Activated CD4-positive, alpha-beta T cell treated with anti-CD3 and anti-CD28 coated beads, Interleukin-2, amount 50 U/mL, for 16 hours (primary cell): ENCODE data around the gene LOXL3.
A peak's percentile ranks its signal among the peaks of the same experiment; 100 is the strongest.

Experiments used
- DNase-seq: peaks from one replicate; pipeline ENCODE4 v3.0.0-alpha.2; 2020

The LOXL3 gene, protein sequence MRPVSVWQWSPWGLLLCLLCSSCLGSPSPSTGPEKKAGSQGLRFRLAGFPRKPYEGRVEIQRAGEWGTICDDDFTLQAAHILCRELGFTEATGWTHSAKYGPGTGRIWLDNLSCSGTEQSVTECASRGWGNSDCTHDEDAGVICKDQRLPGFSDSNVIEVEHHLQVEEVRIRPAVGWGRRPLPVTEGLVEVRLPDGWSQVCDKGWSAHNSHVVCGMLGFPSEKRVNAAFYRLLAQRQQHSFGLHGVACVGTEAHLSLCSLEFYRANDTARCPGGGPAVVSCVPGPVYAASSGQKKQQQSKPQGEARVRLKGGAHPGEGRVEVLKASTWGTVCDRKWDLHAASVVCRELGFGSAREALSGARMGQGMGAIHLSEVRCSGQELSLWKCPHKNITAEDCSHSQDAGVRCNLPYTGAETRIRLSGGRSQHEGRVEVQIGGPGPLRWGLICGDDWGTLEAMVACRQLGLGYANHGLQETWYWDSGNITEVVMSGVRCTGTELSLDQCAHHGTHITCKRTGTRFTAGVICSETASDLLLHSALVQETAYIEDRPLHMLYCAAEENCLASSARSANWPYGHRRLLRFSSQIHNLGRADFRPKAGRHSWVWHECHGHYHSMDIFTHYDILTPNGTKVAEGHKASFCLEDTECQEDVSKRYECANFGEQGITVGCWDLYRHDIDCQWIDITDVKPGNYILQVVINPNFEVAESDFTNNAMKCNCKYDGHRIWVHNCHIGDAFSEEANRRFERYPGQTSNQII

DNA sequence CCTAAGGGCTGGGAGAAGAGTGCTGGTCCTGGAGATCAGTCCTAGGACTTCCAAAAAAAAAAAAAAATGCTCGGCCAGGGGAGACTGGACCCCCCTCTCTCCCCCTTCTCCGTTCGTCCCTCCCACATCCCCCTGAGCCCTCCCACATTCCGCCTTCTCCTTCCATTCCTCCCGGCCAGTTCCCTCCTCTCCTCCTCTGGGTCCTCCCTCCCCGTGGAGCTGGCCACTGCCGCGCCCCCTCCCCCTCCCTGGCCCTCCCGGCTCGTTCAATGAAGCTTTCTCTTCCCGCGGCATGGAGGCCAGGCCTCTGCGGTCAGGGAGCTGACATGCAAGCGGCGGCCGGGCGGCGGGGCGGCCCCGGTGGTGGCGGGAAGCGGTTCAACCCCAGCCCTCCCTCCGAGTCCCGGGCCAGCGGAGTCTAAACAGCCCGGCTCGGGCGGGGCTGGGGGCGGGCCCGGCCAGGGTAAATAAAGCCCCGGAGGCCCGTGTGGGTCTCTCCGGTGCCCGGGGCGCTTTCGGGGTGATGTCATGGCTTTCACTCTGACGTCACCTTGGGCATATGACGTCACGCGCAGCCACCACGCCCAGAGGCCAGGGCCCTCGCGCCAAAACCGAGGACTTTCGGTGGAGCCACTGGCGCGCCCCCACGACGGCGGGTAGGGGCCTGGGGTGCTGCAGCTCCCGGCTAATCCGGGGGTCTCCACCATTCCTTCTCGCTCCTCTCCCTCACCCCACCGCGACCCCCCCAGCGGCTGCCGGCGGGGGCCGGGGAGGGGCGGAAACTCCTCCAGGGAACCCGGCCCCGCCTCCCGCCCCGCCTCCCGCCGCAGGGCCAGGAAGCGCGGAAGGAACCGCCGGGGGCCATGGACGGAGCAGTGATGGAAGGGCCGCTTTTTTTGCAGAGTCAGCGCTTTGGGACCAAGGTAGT is at the start of gene LOXL3, which contains the start of gene DOK1:
Gene LOXL3, minus strand, starts transcription at position 51 of the 928 bp plus-strand sequence. CDS start 1,308 bp downstream, outside the sequence.
Gene DOK1, plus strand, starts transcription at position 829 of the 928 bp plus-strand sequence. Its CDS starts 35 bp downstream, at position 864.
- peak; percentile 86 for DNase-seq

DNA sequence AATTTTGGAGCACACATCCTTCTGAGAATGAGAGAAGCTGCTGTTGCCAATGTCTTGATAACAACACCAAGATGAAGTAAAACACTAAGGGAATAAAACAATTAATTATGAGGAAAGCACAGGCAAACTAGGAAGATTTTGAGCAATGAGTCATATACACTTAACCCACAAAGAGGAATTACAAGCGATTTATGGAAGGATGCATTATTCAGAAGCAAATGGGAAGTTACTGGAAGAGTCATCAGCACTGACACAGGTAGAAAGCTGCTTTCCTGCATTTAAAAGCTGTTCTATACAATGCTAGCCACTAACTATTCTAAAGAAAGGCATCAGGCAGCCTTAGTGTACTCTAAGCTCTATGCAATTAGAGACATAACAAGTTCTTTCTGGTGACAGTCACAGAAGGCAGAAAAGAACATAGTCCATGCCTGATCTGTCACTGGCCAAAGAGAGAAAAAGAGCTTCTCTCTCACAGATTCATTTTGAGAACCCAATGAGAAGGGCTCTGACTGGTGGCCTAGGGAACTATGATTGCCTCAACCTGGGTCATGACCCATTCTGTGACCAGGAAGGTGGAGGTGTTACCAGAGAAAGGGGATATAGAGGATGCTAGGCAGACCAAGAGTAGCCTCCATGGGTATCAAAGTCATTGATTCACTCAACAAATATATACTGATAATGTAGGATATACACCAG is 49.0 kb upstream of the LOXL3 start:
- DNase-seq: peak; percentile 37

DNA sequence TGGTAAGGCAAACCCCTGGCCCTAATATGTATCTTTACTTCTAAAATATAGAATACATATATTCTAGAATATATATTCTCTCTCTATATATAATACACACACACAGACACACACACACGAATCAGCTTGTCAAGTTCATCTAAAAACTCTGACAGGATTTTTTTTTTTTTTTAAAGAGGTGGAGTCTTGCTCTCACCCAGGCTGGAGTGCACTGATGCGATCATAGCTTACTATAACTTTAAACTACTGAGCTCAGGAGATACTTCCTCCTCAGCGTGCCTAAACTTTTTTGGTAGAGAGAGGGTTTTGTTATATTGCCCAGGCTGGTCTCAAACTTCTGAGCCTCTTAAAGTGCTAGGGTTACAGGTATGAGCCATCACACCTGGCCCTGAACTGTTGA is 45.9 kb upstream of the LOXL3 start:
- no peak for DNase-seq

DNA sequence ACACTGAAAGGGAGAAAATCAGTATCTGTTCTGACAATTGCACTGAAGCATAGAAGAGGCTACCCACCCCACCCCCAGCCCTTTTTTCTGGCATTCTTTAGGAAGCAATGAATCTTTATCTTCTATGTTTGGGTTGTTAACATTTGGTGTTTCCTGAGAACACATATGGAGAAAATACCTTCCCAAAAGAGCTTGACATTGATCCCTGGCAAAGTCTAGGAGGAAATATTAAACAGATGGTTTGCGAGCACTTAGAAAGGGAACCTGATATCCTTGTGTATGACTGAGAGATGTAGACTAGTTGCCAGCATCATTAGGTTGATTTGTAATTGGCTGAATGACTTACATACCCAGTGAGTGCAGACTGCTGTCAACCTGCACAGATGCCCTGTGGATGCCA is 43.7 kb upstream of the LOXL3 start:
- no peak for DNase-seq

DNA sequence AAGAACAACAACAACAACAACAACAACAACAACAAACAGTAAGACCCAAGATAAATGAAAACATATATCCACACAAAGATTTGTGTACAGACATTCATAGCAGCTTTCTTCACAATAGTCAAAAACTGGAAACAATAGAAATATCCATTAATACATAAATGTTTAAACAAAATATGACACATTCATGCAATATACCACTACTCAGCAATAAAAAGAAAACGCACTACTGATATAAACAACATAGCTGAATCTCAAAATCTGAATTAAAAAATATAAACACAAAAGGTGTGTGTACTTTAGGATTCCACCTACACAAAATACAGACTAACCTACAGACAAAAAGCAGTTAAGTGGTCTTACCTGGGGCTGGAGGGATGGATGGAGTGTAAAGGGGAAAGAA is 42.8 kb upstream of the LOXL3 start:
- no peak for DNase-seq

DNA sequence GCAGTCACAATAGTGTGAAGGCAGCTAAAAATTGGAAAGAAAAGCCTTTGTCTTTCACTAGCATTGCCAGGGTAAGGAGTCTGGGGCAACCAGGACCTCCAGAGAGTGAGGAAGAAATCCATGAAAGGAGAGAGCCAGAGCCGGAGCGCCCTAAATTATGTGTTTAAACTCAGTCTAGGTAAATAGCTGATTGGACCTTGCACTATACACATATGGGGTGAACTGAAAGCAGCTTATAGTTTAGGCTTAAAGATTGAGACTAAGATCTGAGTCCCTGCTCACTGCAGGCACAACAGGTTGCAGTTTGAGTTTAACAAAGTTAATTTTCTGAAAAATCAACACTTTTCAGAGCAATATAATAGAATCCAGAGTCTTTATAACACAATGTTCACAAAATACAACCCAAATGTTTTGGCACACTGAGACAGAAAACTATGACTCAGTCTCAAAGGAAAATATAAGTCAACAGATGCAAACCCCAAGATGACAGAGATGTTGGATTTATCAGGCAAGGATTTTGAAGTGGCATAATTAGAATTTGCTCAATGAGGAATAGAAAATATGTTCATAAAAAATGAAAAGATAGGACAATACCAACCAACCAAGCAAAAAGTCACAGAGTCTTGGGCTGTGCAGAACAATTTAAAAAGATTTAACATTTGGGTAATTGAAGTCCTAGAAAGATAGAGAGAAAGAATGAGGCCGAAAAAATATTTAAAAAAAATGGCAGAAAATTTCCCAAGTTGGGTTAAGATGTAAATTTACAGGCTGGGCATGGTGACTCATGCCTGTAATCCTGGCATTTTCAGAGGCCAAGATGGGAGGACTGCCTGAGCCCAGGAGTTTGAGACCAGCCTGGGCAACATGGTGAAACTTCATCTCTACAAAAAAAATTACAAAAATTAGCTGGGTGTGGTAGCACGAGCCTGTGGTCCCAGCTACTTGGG is 40.4 kb upstream of the LOXL3 start:
- no peak for DNase-seq

DNA sequence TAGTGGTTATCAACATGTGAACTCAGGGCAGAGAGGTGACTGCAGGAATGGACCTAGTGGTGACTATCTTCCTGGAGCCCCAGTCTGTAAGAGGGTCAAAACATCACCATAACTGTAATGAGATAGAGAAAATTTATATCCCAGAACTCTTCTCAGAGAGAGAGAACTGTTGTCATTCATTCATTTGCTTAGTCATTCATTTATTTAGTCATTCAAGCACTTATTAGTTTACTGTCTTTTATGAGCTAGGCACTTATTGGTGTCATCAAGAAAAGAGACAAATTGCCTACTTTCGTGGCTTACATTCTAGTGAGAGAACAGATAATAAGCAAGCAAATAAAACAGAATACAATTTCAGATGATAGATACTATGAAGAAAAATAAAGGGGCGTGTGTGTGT is 34.9 kb upstream of the LOXL3 start:
- no peak for DNase-seq

DNA sequence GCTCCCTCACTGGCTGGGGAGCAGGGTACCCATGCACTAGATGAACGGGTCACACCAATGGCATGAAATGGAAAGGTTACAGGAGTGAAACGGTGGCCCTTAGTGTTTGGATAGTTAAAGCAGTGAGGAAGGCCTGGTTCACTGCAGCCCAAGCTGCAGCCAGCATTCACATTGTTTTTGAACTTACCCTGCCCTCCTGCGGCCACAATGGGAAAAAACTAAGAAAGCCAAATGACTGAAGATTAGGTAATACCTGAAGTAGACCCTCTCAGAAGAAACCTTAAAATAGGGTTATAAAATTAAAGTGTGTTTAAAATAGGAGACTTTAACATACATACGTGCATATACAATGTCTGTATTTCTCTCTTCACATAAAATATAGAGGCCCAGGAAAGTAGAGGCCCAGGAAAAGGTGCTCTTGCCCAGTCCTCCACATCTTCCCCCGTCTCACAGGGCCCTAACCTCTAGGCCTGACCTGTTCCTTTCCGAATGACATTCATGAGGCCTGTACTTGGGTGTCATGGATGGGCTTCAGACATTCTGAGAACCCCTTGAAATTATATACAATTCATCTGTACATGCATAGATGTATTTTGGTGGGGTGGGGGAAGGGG is 34.0 kb upstream of the LOXL3 start:
- peak; percentile 77 for DNase-seq

DNA sequence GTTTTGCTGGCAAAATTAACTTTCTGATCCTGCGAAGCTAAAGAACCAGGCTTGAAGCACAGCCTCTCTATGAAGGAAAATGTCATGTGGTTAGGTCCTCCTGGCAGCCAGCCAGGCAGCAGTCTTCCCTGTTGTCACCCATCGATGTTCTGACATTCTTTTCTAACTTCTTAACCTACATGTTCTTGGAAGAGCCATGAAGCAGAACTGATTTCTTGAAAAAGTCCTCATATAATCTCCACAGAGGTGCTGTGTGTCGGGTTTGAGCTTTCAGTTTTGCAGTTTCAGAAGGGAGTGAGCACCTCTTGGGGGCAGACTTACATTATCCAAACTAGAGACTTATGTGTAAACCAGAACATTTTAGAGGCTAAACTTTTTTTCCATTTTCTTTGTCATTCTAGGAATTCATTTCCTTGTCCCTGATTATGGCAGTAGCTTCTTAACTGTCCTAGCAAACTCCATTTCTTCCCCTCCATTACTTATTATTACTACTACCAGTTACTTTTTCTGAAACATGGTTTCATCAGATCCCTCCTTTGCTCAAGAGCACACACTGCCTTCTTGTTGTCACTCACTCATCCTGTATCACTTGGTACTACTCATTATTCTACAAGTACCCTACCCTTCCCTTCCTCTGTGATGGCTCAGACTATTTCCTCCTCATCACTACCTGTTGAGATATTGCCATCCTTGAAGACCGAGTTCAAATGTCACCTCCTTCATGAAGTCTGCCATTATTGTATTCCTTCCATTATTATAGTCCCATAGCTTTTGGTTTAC is 31.9 kb upstream of the LOXL3 start:
- DNase-seq: peak; percentile 51

DNA sequence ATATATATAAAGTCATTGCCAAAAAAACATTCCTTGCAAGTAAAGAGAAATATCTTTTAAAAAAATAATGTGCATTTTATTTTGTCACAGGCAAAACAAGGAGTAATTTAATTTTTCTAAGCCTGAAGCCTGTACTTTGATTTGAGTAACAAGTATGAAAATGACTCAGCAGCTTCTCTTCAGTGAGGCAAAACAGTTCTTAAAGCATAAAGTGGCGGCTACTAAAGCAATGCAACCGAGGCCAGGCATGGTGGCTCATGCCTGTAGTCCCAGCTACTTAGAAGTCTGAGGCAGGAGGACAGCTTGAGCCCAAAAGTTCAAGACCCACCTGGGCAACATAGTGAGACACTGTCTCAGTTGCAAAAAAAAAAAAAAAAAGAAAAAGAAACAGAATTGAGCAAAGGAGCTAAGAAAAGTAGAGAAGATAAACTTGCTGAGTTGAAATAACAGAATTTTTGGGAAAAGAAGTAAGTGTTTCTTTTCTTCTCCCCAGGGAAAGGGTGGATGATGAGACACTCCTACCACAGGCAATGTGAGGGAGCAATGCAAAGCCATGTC is 30.4 kb upstream of the LOXL3 start:
- peak; percentile 90 for DNase-seq

DNA sequence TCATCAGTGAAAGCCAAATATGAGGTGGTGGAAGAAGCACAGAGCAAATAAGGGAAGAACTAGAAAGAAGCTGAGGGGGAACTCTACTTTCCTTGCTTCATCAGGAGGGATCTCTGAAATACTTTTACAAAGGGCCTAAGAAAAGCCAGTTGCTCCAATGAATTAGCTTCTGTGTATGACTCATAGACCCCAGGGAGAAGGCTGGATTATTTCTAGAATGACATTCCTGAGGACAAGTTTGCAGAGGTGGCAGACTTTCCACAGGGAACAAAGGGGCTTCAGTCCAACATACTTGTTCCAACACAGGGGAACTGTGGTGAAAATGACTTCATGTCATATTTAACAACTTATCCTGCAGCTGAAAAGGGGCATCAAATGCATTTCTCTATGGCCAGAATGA is 29.8 kb upstream of the LOXL3 start:
- no peak for DNase-seq

DNA sequence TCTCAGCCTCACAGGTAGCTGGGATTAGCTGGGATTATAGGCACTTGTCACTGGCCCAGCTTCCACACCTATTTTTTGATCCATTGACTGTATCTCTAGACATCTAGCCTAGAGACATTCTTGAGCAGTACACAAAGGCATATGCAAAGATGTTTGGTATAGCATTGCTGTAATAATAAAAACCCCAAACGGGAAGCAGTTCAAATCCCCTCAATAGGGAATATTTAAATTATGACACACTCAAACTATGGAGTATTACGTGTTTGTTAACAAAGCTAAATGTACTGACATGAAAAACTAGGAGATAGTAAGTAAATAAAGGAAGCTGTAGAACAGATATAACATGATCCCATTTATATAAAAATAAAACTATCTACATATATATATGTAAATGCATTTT is 28.4 kb upstream of the LOXL3 start:
- DNase-seq: no peak

DNA sequence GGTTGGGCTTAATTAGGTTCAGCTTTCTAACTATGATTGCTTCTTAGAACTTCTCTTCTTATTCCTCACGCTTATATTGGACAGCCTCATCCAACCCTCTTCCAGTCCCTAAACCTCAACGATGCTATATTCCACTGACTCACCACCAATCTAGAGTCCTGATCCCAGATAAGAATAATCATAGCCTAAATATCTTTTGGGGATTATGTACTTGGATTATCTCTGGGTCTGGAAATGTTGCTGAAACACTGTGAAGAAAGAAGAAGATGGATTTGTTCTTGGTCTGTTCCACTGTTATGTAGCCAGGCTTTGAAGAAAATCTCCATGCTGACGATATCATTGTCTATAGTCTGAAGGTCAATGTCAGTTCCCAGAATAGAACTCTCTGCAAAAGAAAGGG is 27.7 kb upstream of the LOXL3 start:
- no peak for DNase-seq

DNA sequence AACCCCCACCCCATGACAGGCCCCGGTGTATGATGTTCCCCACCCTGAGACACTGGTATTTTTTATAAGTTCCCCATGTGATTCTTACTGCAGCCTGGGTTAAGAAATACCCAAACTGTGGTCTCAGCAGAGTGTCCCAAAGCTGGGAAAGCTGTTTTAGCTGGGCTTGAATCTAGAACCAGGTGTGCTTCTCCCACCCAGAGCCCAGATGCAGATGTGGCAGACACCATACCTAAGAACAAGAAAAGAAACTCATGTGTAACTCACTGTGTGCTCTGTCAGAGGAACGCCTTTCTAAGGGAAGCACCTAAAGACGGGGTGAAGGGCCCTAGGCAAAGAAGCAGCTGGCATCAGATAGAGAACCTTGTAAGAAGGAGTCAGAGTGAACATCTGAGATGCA is 24.7 kb upstream of the LOXL3 start:
- DNase-seq: peak; percentile 35

DNA sequence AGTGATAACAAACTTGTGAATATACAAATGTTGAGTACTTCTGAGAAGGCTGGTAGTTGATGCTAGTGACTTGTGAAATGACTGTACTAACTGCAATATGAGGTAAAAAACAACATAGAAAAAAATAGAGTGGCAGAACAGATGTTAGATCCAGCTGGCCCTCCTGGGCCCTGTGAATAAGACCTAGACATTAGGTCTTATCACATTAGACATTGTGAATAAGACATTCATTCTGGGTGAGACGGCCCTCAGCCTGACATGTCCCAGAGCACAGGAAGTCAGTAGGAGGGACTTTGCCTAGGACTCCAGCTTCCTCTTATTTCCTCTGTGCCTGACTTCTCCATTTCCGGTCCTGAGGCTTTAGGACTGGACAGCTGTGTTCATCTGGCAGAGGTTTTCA is 23.7 kb upstream of the LOXL3 start:
- peak; percentile 72 for DNase-seq

DNA sequence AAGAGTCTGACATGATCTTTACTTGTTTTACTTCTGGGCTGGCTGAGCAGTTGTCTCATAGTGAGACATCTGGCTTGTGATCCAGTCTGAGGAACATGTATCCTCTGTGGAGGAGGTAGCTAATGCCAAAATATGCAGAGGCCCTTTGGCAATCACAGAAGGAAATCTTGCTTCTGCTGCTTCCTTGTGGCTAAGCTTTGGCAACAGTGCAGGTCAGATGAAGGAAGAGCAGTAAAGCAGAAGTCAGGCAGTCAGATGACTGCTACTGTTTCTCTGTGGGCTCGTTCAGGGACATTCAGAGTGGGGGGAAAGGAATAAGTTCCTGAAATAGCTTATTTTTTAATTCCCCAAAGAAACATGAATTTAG is 23.1 kb upstream of the LOXL3 start:
- DNase-seq: no peak

DNA sequence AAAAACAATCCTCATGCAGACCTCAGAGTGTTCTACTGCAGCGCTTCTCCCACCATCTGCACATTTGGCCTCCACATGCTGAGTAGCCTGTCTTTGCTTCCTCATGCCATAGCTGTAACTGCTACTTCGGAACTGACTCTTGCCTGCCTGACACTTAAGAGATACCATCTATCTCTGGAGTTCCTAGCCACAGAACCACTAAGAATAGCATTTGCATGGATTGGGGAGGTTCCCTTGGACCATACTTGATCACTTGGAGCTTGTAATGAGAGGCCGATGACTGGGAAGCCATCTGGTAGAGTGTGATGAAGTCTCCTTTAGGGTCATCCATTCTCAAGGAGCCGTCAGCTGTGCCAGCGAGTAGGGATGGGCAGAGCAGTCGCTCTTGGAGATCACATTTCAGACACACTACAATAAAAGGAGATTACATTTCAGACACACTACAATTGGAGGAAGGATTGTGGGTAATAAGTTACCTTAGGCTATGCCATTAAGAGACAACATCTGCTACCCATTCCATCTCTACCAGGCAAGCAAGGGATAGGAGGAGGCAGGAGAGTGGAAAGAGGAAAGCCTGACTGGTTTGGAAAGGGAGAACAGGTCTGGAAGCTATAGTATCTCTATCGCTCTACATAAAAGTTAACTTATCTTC is 22.6 kb upstream of the LOXL3 start:
- DNase-seq: no peak

DNA sequence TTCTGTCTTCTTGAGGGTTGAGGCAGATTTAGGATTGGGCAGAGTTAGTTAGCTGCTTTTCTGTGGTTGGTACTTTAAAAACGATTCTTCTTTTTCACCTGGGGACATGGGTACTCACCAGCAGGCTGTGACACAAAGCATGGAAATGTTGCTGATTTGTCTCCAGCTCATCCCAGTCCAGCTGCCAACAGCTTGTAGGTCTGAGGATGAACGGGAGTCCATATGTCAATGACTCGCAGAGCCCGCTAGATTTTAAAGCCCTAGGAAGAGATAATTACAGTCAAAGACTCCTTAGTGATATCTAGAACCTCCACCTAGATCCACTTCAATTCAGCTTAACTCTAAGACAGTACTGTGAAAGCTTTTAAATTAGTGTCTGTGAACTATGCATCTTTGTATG is 21.6 kb upstream of the LOXL3 start:
- DNase-seq: no peak
